HG03159 (cell line): ENCODE results near the gene OTOP1.
"Not testable (repeated sequence)": the region's sequence is repeated elsewhere in the genome, so short reads cannot be mapped to it uniquely, and the experiment has no call there.

ENCODE experiments used
- ATAC-seq: cut with Tn5 transposase; IDR thresholded peaks from one replicate; pipeline ENCODE4 v1.9.1; 2021; ENCODE audit warnings: mild to moderate bottlenecking, moderate library complexity; ENCODE audit not compliant: unreplicated experiment

The OTOP1 gene

GRCh38 chr4:4165701-4166392, 60.9 kb downstream of the OTOP1 start:
- ATAC-seq: not testable (repeated sequence)

- ATAC-seq: not testable (repeated sequence)
Measured at GRCh38 chr4:4164532-4165173, 62.1 kb downstream of the OTOP1 start.

- ATAC-seq: not testable (repeated sequence)
Measured at GRCh38 chr4:4162186-4162585, 64.5 kb downstream of the OTOP1 start.

- not testable (repeated sequence) for ATAC-seq
Measured at GRCh38 chr4:4160956-4161665, 65.6 kb downstream of the OTOP1 start.

GRCh38 chr4:4145622-4146021, 81.1 kb downstream of the OTOP1 start:
- ATAC-seq: not testable (repeated sequence)

- ATAC-seq: not testable (repeated sequence)
Measured at GRCh38 chr4:4143376-4143775, 83.4 kb downstream of the OTOP1 start.

- not testable (repeated sequence) for ATAC-seq
Measured at GRCh38 chr4:4142679-4143078, 84.0 kb downstream of the OTOP1 start.

- ATAC-seq: not testable (repeated sequence)
Measured at GRCh38 chr4:4141186-4141585, 85.5 kb downstream of the OTOP1 start.
